Measurements from ENCODE around the gene VAMP3. TPM values are rescaled to one million over a fixed set of nuclear protein-coding genes. Genes with fewer than 3 reads are reported as not detected.

VAMP3 gene, protein sequence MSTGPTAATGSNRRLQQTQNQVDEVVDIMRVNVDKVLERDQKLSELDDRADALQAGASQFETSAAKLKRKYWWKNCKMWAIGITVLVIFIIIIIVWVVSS
- 9.7 and 12.3 TPM in 2 replicates for polyA plus RNA-seq

DNA sequence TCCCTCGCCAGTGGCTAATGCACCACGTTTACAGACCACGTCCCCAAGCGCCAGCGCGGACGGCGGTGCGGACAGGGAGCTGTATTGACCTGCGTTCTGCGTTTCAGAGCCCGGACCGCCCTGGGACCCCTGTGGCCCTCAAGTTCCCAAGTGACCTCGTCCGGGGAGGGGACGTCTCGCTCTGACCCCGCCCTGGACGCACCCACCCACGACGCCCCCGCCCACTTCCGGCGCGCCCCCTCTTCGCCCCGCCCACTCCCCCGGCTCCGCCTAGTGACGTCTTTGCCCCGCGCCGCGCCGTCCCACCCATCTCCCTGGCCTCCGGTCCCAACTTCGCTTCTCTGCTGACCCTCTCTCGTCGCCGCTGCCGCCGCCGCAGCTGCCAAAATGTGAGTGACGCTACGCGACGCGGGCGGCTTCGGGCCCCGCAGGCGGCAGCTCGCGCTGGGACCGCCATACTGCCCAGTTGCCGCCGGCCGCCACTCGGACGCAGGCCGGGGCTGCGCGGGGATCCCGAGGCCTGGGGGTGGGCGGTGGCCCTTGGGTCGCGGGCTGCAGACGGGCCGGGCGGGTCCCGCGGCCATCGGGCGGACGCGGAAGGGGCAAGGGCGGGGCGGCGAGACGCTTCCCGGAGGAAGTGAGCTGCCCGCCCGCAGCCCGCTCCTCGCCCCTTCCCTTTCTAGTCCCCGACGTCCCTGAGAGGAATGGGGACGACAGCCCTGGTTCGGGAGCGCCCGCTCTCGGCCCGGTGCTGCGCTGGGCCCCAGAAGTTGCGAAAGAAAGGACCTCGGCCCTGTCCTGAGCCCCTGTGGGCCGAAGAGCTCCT lies at the start of gene VAMP3:
Gene VAMP3 (plus strand): TSS at position 300 of the 826 bp plus-strand sequence. CDS start 88 bp downstream, at position 388.

DNA sequence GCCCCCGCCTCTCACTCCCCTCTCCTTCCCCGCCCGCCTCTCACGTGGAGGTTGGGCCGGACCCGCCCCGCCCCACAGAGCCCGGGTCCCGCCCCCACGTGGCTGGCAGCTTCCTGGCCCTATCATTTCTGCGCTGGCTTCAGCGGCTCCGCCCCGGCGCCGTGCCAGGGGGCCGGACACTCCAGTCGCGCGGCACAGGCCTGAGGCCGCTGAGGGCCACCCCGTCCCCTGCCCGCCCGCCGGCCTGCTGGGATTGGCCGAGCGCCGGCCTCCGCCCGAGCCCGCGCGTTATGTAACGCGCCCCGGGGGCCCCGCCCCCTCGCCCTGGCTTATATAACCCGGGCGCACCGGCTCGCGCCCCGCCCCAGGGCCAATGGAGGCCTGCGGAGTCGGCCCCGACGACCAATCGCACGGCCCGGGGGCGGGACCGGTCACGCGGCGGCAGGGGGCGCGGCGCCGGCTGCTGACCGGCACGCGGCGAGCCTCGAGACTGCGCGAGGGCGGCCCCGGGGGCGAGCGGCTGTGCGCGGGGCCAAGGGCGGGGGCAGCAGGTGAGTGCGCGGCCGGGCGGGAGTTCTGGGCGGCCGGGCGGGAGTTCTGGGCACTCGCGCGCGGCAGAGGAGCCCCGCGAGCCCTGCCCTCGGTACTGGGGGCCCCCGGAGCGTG lies 12.9 kb downstream of the VAMP3 start, which contains the start of gene PER3:
Gene PER3 (plus strand): TSS at position 466 of the 666 bp plus-strand sequence. CDS start 587 bp downstream, outside the sequence.

Other genes with a start within 250 kb of the VAMP3 start
- 8.2 and 8.8 TPM in 2 replicates for gene PER3, start 13.0 kb downstream of the VAMP3 start, polyA plus RNA-seq
- gene UTS2, start 81.8 kb downstream of the VAMP3 start, polyA plus RNA-seq, result not detected in 2 replicates
- gene TNFRSF9, start 169.5 kb downstream of the VAMP3 start, polyA plus RNA-seq, result not detected in 2 replicates
- 1,137 and 1,168 TPM in 2 replicates for gene PARK7, start 190.4 kb downstream of the VAMP3 start, polyA plus RNA-seq